Keratinocyte (primary cell): ENCODE measurements around the gene NFIC. TPM values are rescaled to one million over a fixed set of nuclear protein-coding genes. Genes with fewer than 3 reads are reported as not detected.
"Not testable (repeated sequence)": the region's sequence is repeated elsewhere in the genome, so short reads cannot be mapped to it uniquely, and the experiment has no call there.

ENCODE experiments used
- DNase-seq: peaks from one replicate; pipeline ENCODE4 v3.0.0-alpha.2; 2011; ENCODE audit warnings: low read depth, missing footprints, low spot score
- FAIRE-seq: peaks from 2 replicates; lab custom pipeline; 2011; peaks lifted over from hg19 to GRCh38; lab: Jason Lieb, UNC
- H2AFZ ChIP-seq: 2 replicates; pipeline ENCODE4 v1.6.0; 2012; ENCODE audit warnings: low read length, control low read depth, inconsistent platforms; ENCODE audit not compliant: control insufficient read depth
- H3K27ac ChIP-seq: 2 replicates; pipeline ENCODE4 v1.5.1; 2011; ENCODE audit warnings: low read length; ENCODE audit not compliant: control insufficient read depth, insufficient read depth
- H3K27me3 ChIP-seq: 3 replicates; pipeline ENCODE4 v1.6.0; 2011; ENCODE audit warnings: low read length; ENCODE audit not compliant: control insufficient read depth, insufficient read depth; ENCODE audit errors: extremely low read depth
- H3K36me3 ChIP-seq, 2 experiments: 2 replicates in 1 of 2; 3 replicates in 1 of 2; pipeline ENCODE4 v1.5.1; 2011; ENCODE audit warnings: low read length in 2 of 2, mild to moderate bottlenecking in 1 of 2; ENCODE audit not compliant: control insufficient read depth in 2 of 2, insufficient read depth in 2 of 2; ENCODE audit errors: extremely low read depth in 1 of 2
- H3K4me1 ChIP-seq: 3 replicates; pipeline ENCODE4 v1.5.1; 2011; ENCODE audit warnings: low read length; ENCODE audit not compliant: control insufficient read depth, insufficient read depth; ENCODE audit errors: extremely low read depth
- H3K4me2 ChIP-seq: 3 replicates; pipeline ENCODE4 v1.6.0; 2011; ENCODE audit warnings: low read depth, low read length; ENCODE audit not compliant: control insufficient read depth, insufficient read depth; ENCODE audit errors: extremely low read depth
- H3K4me3 ChIP-seq, 3 experiments: fragments of 200-600 bp in 1 of 3; sonication (generic) in 1 of 3; 2 replicates in 2 of 3; 3 replicates in 1 of 3; pipeline ENCODE4 v1.5.1; 2011 to 2016; ENCODE audit warnings: low read length in 3 of 3, mild to moderate bottlenecking in 3 of 3, control low read depth in 2 of 3, inconsistent platforms in 1 of 3, low read depth in 1 of 3, mixed read lengths in 1 of 3, mixed run types in 1 of 3, moderate library complexity in 1 of 3; ENCODE audit not compliant: control insufficient read depth in 2 of 3, insufficient read depth in 2 of 3; ENCODE audit errors: extremely low read depth in 1 of 3
- H3K79me2 ChIP-seq: 2 replicates; pipeline ENCODE4 v1.6.0; 2012; ENCODE audit warnings: low read length; ENCODE audit not compliant: control insufficient read depth, insufficient read depth
- H3K9ac ChIP-seq: 3 replicates; pipeline ENCODE4 v1.6.0; 2011; ENCODE audit warnings: low read length; ENCODE audit not compliant: control insufficient read depth, insufficient read depth; ENCODE audit errors: extremely low read depth
- H3K9me1 ChIP-seq: 3 replicates; pipeline ENCODE4 v1.6.0; 2011; ENCODE audit warnings: low read length; ENCODE audit not compliant: control insufficient read depth, insufficient read depth; ENCODE audit errors: extremely low read depth
- H3K9me3 ChIP-seq: 2 replicates; pipeline ENCODE4 v1.5.1; 2012; ENCODE audit warnings: low read depth, low read length; ENCODE audit not compliant: control insufficient read depth
- H4K20me1 ChIP-seq: 3 replicates; pipeline ENCODE4 v1.6.0; 2011; ENCODE audit warnings: low read length; ENCODE audit not compliant: control insufficient read depth, insufficient read depth; ENCODE audit errors: extremely low read depth
- CTCF ChIP-seq, 3 experiments: IDR thresholded peaks in 1 of 3; conservative IDR thresholded peaks in 1 of 3; optimal IDR thresholded peaks in 1 of 3; 2 replicates in 2 of 3; 3 replicates in 1 of 3; pipeline versions ENCODE3 to v1.5.1; 2011; ENCODE audit warnings: low read length in 3 of 3, mild to moderate bottlenecking in 3 of 3, moderate library complexity in 2 of 3, control low read depth in 1 of 3, inconsistent platforms in 1 of 3; ENCODE audit not compliant: insufficient read depth in 2 of 3; ENCODE audit errors: extremely low read depth in 1 of 3
- EZH2 ChIP-seq: IDR thresholded peaks from one replicate; pipeline ENCODE4 v1.6.1; 2012; ENCODE audit warnings: inconsistent platforms, mild to moderate bottlenecking, low read length, moderate library complexity
- dilution Hi-C: fragments of 300-500 bp; cut with MboI; formaldehyde crosslinking; loops from one replicate; pipeline ENCODE4 v1.7.0; 2020; ENCODE audit warnings: low sequenced_read_pairs; ENCODE audit not compliant: extremely low pct_ligation_motif_present
- polyA plus RNA-seq, 5 experiments: library from polyadenylated mRNA; depleted of rRNA in 3 of 5; stranded (reverse) in 3 of 5; stranded (forward) in 1 of 5; unstranded in 1 of 5; fragments of >200 nt; gene quantifications; 1 replicate in 1 of 5; 2 replicates in 3 of 5; 3 replicates in 1 of 5; pipeline versions ENCODE4 v1.2.1 to v1.2.3, GENCODE V29; 2011 to 2012; ENCODE audit warnings: missing spikeins in 2 of 5, low read depth in 1 of 5, low replicate concordance in 1 of 5

The NFIC gene
- polyA plus RNA-seq, 1 donor (not counting 4 experiments of a cell fraction or from before 2014, with no cell fraction given): 2.4 TPM

GRCh38 chr19:3423183-3423829 lies 56.9 kb downstream of the NFIC start:
- Histone ChIP-seq H3K36me3 (peaks cover 6 to 9% of the 10 kb centered on the region in 2 experiments), H3K4me3 (no peak overlapping the region), H3K9ac (no peak overlapping the region), H3K4me2 (no peak overlapping the region), H3K9me1 (no peaks in the 10 kb centered on the region), H3K9me3 (no peaks in the 10 kb centered on the region), H3K79me2 (peaks cover 23% of the 10 kb centered on the region), H4K20me1 (no peaks in the 10 kb centered on the region), H3K4me1 (no peaks in the 10 kb centered on the region), H3K27me3 (no peaks in the 10 kb centered on the region), H3K27ac (no peak overlapping the region), H2AFZ (no peak overlapping the region)
- dilution Hi-C loops: no loop called here
- TF ChIP-seq EZH2 (no peak), CTCF (optimal IDR thresholded peaks at IDR 0.05 in 1 of 3, IDR thresholded peaks at IDR 0.05 in 1 of 3, conservative IDR thresholded peaks at IDR 0.05 in 1 of 3; ENCODE audit: extremely low read depth in 1 of 3, insufficient read depth in 2 of 3, low read length in 3 of 3) (no peak)
- no peak for FAIRE-seq
- DNase-seq: no peak

GRCh38 chr19:3426433-3426832 lies 60.0 kb downstream of the NFIC start:
- no peak overlapping the region for H2AFZ ChIP-seq
- peaks cover 6 to 9% of the 10 kb centered on the region in 2 experiments for H3K36me3 ChIP-seq
- TF ChIP-seq EZH2 (no peak), CTCF (optimal IDR thresholded peaks at IDR 0.05 in 1 of 3, IDR thresholded peaks at IDR 0.05 in 1 of 3, conservative IDR thresholded peaks at IDR 0.05 in 1 of 3; ENCODE audit: extremely low read depth in 1 of 3, insufficient read depth in 2 of 3, low read length in 3 of 3) (no peak)
- H3K9ac ChIP-seq: no peak overlapping the region
- no peaks in the 10 kb centered on the region for H3K27me3 ChIP-seq
- peaks cover 18% of the 10 kb centered on the region for H3K79me2 ChIP-seq
- no peak overlapping the region for H3K27ac ChIP-seq
- H3K4me3 ChIP-seq: no peak overlapping the region
- no peaks in the 10 kb centered on the region for H3K9me1 ChIP-seq
- DNase-seq (no peak), FAIRE-seq (no peak)
- no peaks in the 10 kb centered on the region for H3K9me3 ChIP-seq
- no peaks in the 10 kb centered on the region for H4K20me1 ChIP-seq
- H3K4me2 ChIP-seq: no peak overlapping the region
- dilution Hi-C loops: no loop called here
- peaks cover 10% of the 10 kb centered on the region for H3K4me1 ChIP-seq

- H3K27me3 ChIP-seq, H3K9me3 ChIP-seq, DNase-seq, dilution Hi-C loops, H2AFZ ChIP-seq, H3K9me1 ChIP-seq, H3K79me2 ChIP-seq, H3K4me2 ChIP-seq, H4K20me1 ChIP-seq, FAIRE-seq, H3K4me3 ChIP-seq, H3K9ac ChIP-seq: not testable (repeated sequence)
- H3K27ac ChIP-seq: peak overlapping the region; percentile 59
- H3K4me1 ChIP-seq: peaks cover 18% of the 10 kb centered on the region
- H3K36me3 ChIP-seq: peaks cover 14 to 19% of the 10 kb centered on the region in 2 experiments
These were observed 63.9 kb downstream of the NFIC start for GRCh38 chr19:3430366-3430680.
